ENCODE data around the gene ASPHD1.

- no peak for TF ChIP-seq CTCF (IDR thresholded peaks at IDR 0.05; ENCODE audit: borderline replicate concordance, extremely low read depth, low read length, poor library complexity, severe bottlenecking)
- no peak for TF ChIP-seq EZH2 (IDR thresholded peaks at IDR 0.05; ENCODE audit: borderline replicate concordance, low read depth, low read length, severe bottlenecking)
Observed at GRCh38 chr16:29922326-29922725, 22.0 kb downstream of the ASPHD1 start.
